ENCODE results near the gene MT1A. TPM values are rescaled to one million over a fixed set of nuclear protein-coding genes. Genes with fewer than 3 reads are reported as not detected.
"Not testable (repeated sequence)": the region's sequence is repeated elsewhere in the genome, so short reads cannot be mapped to it uniquely, and the experiment has no call there.

MT1A gene
- total RNA-seq, 4 donors from 2014 or later = 7.1 to 23.6 (median 16.8) TPM

- 90 to 92% methylated on average over 11 of the region's 11 CpGs for WGBS, 2 donors
- H3K27ac ChIP-seq = no peak overlapping the region
- intact Hi-C loops (cut with DNase I) = no loop called here
- H3K4me1 ChIP-seq = peaks cover 18 to 38% of the 10 kb centered on the region in 2 donors
- H3K4me3 ChIP-seq (replicated peaks in 1 of 3) = no peak overlapping the region
- H3K9me3 ChIP-seq = no peaks in the 10 kb centered on the region
- no peaks in the 10 kb centered on the region for H3K36me3 ChIP-seq
- no peaks in the 10 kb centered on the region for H3K27me3 ChIP-seq
- no peak for TF ChIP-seq CTCF (IDR thresholded peaks at IDR 0.05)
- TF ChIP-seq POLR2A (IDR thresholded peaks at IDR 0.05) = no peak
- no peak for DNase-seq
These were observed 34.5 kb downstream of the MT1A start for GRCh38 chr16:56672761-56673536.

GRCh38 chr16:56673921-56674320 lies 35.5 kb downstream of the MT1A start:
- 35 to 41% methylated on average over 12 of the region's 12 CpGs for WGBS, 2 donors
- DNase-seq = peak; percentile 63 to 64
- H3K9me3 ChIP-seq = no peaks in the 10 kb centered on the region
- H3K27ac ChIP-seq = no peak overlapping the region
- H3K27me3 ChIP-seq = no peaks in the 10 kb centered on the region
- H3K4me3 ChIP-seq (replicated peaks in 1 of 3) = no peak overlapping the region
- peaks cover 12 to 28% of the 10 kb centered on the region in 2 donors for H3K4me1 ChIP-seq
- H3K36me3 ChIP-seq = no peaks in the 10 kb centered on the region
- TF ChIP-seq POLR2A (IDR thresholded peaks at IDR 0.05) (no peak), CTCF (IDR thresholded peaks at IDR 0.05) (peak; percentile 32 to 78 (median 70))
- intact Hi-C loops (cut with DNase I) = no loop called here

- H3K36me3 ChIP-seq; H3K9me3 ChIP-seq; intact Hi-C loops (cut with DNase I); H3K27me3 ChIP-seq; H3K27ac ChIP-seq; H3K4me3 ChIP-seq (replicated peaks in 1 of 3); DNase-seq: not testable (repeated sequence)
- 92 to 98% methylated on average over 6 of the region's 6 CpGs for WGBS, 2 donors
- peaks cover 10 to 21% of the 10 kb centered on the region in 2 donors for H3K4me1 ChIP-seq
These were observed 36.1 kb downstream of the MT1A start for GRCh38 chr16:56674570-56674969.

- WGBS, 2 donors = 10 to 13% methylated on average over 22 to 30 of the region's 32 CpGs
- peak overlapping the region in 2 of 3 donors; percentile 4 to 29 for H3K4me3 ChIP-seq (replicated peaks in 1 of 3)
- peak; percentile 29 to 39 for DNase-seq
- H3K36me3 ChIP-seq = no peaks in the 10 kb centered on the region
- TF ChIP-seq POLR2A (IDR thresholded peaks at IDR 0.05) = no peak
- no peak for TF ChIP-seq CTCF (IDR thresholded peaks at IDR 0.05)
- intact Hi-C loops (cut with DNase I) = no loop called here
- H3K27me3 ChIP-seq = no peaks in the 10 kb centered on the region
- H3K4me1 ChIP-seq = peaks cover 6 to 16% of the 10 kb centered on the region in 2 donors
- H3K27ac ChIP-seq = no peak overlapping the region
- no peaks in the 10 kb centered on the region for H3K9me3 ChIP-seq
These were observed 37.3 kb downstream of the MT1A start for GRCh38 chr16:56675685-56676210.

- intact Hi-C loops (cut with DNase I) = no loop called here
- H3K27ac ChIP-seq = no peak overlapping the region
- H3K36me3 ChIP-seq = no peaks in the 10 kb centered on the region
- H3K9me3 ChIP-seq = no peaks in the 10 kb centered on the region
- TF ChIP-seq CTCF (IDR thresholded peaks at IDR 0.05) (no peak), POLR2A (IDR thresholded peaks at IDR 0.05) (no peak)
- no peak for DNase-seq
- peaks cover 12 to 22% of the 10 kb centered on the region in 2 donors for H3K4me1 ChIP-seq
- no peak overlapping the region for H3K4me3 ChIP-seq (replicated peaks in 1 of 3)
- H3K27me3 ChIP-seq = no peaks in the 10 kb centered on the region
- 67 to 88% methylated on average over 1 to 3 of the region's 3 CpGs for WGBS, 2 donors
These were observed 39.0 kb downstream of the MT1A start for GRCh38 chr16:56677474-56677873.

Measured in thyroid gland (tissue), 4 donors.